EH (cell line): ENCODE results near the gene BBS7.

Source experiments
- DNase-seq: peaks from one replicate; pipeline ENCODE4 v3.0.0-alpha.2; 2015; ENCODE audit warnings: low read depth

BBS7 gene

DNA sequence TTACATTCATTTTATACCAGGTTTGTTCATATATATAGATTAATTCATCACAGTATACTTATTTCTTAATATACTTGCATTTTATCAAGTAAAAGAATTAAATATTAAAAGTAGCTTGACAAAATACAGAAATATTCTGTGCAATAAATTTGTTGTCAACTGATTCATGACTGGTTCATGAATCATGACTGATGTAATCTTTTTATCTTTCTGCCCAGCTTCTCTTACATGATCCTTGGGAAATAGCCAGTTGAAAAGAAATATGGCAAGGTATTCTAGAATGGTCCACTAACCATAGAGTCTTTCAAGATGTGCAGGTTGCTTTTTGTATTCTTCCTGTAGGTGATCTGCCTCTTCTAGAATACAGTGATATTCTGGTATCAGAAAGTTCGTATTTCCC, 42.4 kb downstream of the BBS7 start:
- DNase-seq, result peak; percentile 49

DNA sequence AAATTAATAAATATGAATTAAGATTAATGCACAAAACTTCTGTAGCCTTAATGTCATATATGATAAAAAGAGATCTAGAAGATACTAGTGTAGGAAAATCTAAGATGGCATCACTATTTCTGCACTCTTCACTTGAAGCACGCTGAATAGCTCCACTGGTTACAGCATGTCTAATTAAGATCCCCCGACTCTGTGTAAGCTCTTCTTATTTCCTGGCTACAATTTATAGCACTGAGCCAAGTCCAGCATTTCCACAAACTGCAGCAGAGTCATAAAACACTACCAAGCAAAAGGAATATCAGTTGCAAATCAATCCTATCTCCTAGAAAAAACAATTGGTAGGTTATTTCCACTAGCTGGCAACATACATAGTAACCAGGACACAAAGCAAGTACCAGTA, 45.3 kb downstream of the BBS7 start:
- no peak for DNase-seq

DNA sequence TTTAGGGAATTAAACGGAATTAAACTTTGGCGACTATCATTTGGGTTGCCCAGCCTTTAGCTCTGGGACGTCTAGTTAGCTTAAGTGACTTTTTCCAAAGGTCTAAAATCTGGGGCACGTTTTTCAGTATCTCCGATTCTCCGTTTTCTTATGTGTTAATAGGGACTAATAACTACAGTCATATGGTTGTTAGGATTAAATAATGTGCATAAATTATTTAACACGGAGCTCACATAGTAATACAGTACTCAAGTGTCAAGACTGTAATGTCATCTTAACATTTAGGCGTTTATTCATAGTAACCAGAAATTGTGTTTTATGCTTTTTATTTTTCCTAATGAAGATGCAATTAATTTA, 46.1 kb downstream of the BBS7 start:
- no peak for DNase-seq

DNA sequence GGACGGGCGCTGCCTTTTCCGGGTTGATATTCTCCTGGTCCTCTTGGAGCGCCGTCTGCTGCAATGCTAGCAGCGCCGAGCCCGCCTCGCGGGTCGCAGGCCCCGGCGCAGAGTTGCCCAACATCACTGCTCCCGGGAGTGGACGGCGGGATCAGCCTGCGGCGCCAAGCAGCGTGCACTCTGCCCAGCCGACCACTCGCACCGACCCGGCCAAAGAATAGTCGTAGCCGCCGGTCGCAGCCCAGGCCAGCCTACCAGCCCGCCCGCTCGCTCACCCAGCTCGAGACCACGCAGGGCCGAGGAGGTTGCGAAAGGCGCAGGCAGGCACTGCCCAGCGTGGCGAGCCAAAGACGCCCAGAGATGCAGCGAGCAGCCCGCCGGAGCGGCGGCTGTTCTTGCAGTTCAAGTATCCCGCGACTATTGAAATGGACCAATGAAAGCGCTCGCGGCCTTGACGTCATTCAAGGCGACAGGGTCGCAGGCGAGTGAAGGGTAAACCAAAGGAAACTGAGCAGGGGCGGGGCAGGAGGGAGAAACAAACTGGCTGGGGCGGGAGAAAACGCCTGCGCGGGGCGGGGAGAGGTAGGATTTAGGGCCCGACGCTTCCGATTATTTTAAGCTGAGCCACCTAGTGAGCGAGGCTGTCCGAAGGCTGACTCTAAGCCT, 46.6 kb downstream of the BBS7 start, which contains the start of gene CCNA2:
CCNA2 (minus strand) TSS at position 379 of the 666 bp plus-strand sequence; CDS start at position 124, 255 bp downstream.
- DNase-seq, result peak; percentile 95

DNA sequence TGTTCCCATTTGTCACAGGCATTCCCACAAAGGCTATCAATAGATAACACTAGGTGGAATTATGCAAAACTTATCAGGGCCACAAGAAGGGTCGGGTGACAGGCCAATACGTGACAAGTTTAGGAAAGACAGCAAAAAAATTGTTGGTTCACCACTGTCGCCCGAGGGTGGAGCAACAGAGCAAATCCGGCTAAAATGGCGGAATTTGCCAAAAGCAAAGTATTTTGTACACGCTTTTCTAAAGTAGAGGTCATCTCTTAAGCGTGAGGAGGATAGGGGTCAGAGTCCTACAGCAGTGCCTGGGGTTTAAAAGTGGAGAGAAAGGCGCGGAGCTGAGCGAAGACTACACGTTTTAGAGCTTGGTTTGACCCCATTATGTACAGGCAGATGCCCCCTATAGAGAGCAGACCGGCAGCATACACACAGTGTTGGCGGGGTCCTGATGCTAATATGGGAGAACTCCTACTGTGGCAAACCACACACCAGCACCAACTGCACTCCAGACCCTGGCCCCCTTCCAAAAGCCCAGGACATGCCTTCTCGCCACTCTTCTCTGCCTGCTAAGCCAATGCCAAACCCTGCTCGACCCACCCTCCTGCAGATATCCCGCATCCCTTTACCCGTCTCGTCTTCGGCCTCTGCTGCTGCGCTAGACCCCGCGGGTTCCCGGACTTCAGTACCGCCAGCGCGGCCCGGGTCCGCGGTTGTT, 47.3 kb downstream of the BBS7 start:
- DNase-seq, result peak; percentile 48

DNA sequence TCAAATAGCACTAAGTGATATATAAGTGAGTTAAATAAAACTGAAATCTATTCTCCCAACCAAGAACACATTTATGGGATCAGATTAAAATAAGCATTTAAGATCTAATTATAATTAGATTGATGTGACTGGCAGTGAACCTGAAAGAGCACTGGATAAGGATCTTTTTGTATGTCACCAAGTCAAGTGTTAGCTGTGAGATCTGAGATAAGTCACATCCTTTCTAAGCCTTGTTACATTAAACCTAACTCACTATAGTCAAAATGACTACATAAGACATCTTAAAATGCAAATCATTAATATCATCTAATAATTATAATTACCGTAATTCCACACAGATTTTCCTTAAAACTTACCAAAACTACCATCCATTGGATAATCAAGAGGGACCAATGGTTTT, 48.2 kb downstream of the BBS7 start:
- DNase-seq, result peak; percentile 10

DNA sequence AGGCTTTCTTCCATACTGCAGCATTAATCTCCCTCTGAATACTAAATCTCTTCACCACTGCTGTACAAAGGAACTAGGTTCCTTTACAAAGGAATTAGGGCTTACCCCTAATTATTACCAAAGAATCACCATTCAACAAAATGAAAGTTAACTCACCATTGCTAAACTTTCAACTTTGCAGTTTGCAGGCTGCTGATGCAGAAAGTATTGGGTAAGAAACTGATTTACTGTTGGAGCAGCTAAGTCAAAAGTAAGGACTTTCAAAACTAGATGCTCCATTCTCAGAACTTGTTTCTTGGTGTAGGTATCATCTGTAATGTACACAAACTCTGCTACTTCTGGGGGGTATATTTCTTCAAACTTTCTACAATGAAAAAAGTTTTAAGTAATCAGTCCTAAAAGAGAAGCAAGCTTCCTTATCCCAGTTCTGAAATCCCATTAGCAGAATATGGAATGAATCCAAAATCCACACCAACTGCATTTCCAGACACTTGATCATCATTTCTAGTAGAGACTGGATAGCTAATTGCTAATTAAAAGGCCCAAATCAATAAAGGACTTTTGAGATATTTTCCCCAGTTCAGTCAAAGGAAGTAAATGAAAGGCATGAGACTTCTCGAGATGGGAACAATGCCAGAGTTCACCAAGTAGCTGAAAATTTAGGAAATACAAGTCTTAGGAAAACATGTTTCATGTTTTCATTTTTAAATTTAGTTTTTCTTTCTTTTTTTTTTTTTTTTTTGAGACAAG, 50.9 kb downstream of the BBS7 start:
- DNase-seq, result peak; percentile 59

DNA sequence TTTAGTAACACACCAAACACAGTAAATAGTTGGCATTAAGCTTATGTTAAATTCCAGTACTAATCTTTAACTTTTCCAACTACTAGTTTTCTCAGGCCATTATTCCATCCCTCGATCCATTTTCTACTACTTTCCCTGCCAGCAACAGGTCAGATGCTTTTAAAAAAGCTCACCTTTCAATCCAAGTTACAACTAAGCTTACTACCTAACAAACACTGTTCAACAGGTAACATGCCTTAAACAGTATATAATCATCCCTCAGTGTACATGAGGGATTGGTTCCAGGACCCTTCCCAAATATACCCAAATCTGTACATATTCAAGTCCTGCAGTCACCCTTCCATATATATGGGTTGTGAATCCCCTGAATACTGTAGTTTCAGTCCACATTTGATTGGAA, 52.1 kb downstream of the BBS7 start:
- no peak for DNase-seq

DNA sequence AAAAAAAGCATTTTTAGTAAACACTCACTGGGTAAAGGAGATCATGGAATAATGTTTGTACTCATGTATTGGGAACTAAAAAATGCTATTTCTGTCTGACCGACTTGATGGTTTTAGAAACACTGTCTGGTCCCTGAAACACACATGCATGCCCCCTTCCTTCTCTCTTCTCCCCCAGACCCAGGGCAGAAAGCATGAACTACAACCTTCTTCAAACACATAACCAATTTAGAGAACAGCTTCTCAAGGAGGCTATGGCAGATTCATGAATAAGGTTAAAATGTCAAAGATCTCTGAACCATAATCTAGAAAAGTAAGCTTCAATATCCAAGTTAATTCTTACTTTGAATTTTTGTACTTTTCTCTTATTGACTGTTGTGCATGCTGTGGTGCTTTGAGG, 52.6 kb downstream of the BBS7 start:
- DNase-seq, result no peak

DNA sequence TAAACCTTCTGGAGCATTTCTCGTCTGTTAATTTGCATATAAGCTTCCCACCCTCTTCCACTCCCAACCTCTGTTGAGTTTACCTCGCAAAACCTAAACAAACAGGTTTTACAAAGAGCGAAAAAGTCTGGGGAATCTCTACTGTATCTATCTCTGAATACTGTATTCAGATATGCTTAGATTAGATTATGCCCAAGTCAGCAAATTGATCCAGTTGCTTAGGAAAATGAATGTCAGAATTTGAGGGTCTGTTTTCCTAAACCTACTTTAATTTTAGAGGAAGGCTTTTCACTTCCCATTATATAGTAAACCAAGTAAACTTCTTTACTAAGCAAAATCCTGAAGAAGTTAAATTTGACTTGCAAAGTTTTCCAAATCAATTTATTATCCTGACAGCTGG, 53.3 kb downstream of the BBS7 start:
- DNase-seq, result no peak

DNA sequence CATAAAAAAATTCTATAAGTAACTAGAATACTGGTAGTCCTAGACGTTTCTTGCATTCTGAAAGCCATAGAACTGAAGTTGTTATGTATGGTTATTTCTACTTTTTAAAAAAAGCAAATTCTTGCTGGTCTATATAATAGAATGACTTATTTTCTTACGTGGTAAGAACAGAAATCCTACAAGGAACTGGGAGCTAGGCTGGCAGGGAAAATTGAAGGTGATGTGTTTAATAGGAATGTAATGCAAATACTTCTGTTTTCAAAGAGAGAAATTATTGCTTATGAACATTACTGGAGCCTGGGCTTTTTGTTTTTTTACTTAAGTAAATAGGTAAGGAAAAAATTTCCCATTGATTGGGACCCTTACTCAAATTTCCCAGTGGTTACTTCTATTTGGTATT, 55.5 kb downstream of the BBS7 start:
- DNase-seq, result peak; percentile 47

DNA sequence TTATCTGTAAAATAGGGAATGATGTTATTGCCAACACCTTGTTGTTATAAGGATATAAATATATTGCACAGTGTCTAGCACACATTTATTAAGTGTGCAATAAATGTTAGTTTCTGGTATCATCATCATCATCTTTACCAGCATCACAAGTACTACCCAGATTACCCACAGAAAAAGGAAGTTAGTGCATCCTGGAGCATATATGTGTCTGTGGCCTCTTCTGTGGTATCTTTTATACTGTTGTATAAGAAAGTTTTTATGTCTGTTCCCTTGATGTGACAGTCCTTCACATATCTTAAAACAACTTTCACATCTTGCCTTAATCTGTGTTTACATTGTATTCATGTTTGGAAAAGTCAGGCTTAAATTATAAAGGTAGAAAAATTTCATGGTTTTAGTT, 59.2 kb downstream of the BBS7 start:
- DNase-seq, result no peak

DNA sequence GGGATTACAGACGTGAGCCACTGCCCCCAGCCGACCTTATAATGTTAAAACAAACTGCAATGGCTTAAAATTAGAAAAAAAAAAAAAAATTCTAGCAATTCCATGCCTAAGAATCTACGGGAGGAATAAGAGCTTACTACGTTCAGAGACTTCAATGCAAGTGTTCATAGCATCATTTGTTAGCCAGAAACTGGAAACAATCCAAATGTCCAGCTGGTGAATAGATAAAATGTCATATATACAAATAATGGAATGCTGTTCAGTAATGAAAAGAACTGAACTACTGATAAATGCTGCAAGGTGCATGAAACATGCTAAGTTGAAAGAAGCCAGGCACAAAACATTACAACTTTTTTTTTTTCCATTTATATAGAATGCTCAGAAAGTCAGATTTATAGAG, 63.9 kb downstream of the BBS7 start:
- DNase-seq, result no peak

DNA sequence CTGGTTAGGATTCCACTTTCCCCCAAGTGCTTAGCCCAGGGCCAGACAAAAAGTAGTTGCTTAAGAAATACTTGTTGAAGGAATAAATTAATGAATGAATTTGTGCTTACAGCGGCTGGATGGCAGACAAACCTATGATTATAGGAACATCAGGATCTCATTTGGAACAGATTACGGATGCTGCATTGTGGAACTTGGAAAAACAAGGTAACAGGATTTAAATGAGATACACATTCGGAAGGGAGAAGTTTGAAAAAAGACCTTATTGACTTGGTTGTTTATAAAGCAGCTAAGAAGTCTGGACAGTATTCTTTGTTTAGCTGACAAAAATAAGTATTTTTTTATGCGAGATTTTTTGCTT, 68.6 kb downstream of the BBS7 start:
- DNase-seq, result no peak

DNA sequence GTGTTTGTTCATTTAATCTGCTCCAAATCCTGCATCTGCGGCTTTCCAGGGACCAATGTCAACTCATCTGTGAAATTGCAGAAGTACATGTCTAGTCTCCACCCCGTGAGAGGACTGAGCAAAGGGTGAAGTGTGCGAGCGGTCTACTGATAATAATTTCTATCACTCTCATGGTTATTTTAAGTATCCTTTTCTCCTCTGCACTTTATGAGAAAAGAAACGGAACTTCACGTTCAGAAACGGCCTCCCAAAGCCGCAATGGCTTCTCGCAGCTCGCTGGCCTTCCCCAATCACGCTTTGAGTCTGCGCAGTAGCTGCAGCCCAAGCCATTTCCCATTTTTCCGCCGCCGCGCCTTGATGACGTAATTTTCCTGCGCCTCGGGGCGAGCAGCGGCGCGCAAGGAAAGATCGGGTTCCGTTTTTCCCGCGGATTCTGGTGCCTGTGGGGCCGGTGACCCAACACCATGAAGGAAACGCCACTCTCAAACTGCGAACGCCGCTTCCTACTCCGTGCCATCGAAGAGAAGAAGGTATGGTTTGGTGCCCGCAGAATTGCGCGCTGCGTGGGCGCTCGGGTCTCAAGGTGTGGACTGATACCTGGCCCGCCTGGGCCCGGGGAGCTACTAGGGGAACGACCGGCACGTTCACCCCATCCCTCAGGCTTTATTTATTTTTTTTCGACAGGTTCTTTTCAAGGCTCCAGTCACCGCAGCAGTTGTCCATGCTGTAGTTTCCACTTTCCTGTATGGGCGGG, 69.1 kb downstream of the BBS7 start, which contains the start of gene EXOSC9:
EXOSC9 (plus strand) TSS at position 363 of the 754 bp plus-strand sequence; CDS start at position 465, 102 bp downstream.
- peak; percentile 92 for DNase-seq

DNA sequence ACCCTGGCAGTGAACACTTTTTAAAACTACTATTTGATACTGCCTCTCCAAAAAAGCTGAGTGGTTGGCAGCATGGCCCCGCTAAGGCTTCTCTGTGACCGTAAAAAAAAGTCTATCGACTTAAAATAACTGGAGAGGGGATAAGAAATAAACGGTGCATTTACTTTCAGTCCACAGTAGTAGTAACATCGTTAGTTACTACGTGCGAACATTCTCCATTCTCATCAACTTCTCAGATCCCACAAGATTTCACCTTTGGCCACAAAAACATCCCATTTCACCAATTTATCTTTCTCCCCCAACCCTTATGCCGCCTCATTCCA, 69.7 kb downstream of the BBS7 start:
- DNase-seq, result no peak

DNA sequence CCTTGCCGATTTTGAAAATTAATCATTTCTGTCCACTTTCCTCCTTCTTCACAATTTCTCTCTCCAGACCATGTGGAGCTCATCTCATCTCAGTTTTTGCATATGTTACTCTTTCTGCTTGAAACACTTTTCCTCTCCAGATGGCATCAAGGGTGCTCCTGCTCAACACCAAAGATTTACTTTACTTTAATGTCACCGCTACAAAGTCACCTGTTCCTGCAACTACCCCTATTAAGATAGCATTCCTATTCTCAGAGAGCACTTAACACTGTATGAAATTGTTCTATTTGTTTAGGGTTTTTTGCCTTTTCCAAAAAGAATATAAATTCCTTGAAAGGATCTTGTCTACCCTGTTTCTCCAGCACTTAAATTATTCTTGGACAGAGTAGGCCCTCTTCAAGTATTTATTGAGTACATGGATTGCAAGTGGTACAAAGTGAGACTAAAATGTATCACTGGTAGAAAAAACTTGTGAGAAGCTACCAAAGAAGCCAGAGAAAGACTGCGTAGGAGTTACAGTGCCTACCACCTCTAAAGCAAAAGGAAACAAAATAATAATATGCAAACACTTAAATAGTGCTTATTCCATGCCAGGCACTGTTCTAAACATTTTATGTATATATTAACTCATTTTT, 70.3 kb downstream of the BBS7 start:
- no peak for DNase-seq

DNA sequence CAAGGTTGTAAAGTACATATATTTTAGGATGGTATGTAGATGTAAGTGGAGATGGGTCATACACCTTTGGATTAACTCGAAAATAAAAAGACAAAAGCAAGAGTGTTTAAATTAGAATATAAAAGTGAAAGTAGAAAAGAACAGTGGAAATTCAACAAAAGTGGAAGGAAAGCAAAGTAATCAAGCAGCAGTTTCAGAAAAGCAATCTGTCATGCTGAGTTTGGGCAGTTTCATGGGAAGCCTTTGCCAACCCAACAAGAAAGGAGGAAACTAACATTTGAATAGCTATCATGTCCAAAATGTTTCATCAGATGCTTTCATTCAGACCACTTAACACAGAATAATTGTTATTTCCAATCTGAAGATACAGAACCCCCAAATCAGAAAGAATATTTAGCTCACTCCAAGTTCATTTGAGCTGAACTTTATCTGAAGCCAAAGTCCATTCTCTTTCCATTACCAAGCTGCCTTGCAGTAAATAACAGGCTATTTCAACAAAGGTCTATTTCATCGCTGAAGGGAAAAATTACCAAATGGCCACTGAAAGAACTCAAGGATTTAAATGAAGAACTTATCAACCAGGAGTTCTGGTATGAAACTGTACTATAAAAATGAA, 71.0 kb downstream of the BBS7 start:
- no peak for DNase-seq

DNA sequence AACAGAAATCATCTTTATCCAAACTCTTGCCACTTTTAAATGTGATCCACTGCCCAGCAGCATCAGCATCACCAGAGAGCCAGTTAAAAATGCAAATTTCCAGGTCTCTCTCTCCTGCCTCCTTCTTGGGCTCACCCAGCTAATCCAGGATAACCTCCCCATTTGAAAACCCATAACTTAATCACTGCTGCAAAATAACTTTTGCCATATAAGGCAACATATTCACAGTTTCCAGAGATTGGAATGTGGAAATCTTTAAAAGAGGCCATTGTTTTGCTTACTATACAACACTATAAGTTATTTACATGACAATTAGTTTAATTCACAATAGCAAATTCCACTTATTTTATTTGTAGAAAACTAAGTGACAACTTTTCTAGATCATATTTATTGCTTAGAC, 74.0 kb downstream of the BBS7 start:
- DNase-seq, result peak; percentile 33

DNA sequence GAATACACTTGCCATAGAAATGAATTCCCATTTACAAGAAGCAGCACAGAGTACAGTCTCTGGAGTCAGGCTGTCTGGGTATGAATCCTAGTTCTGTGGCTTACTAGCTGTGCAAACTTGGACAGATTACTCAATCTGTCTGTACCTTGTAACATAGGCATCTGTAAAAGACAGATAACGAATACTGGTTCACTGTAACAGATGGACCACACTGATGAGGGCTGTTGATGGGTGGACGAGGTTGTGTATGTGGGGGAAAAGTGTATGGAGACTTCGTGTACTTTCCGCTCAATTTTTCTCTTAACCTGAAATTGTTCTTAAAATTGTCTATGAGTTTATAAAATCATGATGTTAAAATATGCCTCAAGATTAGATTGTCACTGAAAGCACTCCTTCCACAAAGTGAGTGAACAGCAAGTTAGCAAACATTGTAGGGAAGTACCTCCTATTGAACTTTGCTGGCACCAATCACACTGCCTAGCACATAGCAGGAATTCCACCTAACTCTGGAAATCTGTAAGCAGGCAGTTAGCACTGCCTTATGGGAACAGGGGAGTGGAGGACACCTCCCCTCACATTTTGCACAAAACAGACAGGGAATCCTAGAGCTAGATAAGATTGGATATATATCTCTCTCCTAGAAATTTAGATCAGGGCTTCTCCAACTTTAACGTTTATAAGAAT, 75.6 kb downstream of the BBS7 start:
- peak; percentile 30 for DNase-seq

DNA sequence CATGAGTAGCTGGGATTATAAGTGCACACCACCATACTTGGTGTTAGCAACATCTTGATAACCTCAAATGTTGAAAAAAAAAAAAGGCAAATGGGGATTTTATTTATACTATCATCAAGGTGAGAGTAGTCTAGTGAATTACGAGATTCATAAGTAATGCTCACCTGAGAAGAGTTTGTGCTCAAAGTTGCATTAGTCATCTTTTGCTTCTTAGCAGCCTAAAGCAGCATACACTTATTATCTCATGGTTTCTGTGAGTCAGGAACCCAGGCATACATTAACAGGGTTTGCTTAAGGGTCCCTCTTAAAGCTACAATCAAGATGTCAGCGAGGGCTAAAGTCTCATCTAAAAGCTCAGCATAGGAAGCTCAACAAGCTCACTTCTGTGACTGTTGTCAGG, 77.3 kb downstream of the BBS7 start:
- no peak for DNase-seq
